ENCODE data around the gene RDM1.

Gene RDM1

GRCh38 chr17:35893751-35894150 is 36.8 kb downstream of the RDM1 start:
- POLR2A ChIA-PET: no interaction called here
- TF ChIP-seq LEF1 (IDR thresholded peaks at IDR 0.05; ENCODE audit: borderline replicate concordance): no peak
- TF ChIP-seq HDGF (IDR thresholded peaks at IDR 0.05; ENCODE audit: borderline replicate concordance): no peak
- TF ChIP-seq PKNOX1 (IDR thresholded peaks at IDR 0.05): no peak
- TF ChIP-seq TARDBP (IDR thresholded peaks at IDR 0.05): no peak
- no peak for TF ChIP-seq FOXA1 (IDR thresholded peaks at IDR 0.05)
- TF ChIP-seq ARNT (IDR thresholded peaks at IDR 0.05): no peak
- no peak for TF ChIP-seq L3MBTL2 (conservative IDR thresholded peaks at IDR 0.05)
- TF ChIP-seq NFRKB (IDR thresholded peaks at IDR 0.05): no peak
- no peak for TF ChIP-seq ELF4 (IDR thresholded peaks at IDR 0.05)
- no peak for TF ChIP-seq FOXM1 (IDR thresholded peaks at IDR 0.05; ENCODE audit: borderline replicate concordance)
- TF ChIP-seq SP1 (IDR thresholded peaks at IDR 0.05): no peak
- no peak for TF ChIP-seq FOXK2 (IDR thresholded peaks at IDR 0.05)
- no peak for TF ChIP-seq BHLHE40 (IDR thresholded peaks at IDR 0.05; ENCODE audit: borderline replicate concordance)
- TF ChIP-seq ZNF384 (IDR thresholded peaks at IDR 0.05): no peak
- CTCF ChIA-PET: no interaction called here
- DNase-seq (ENCODE audit: extremely low spot score): no peak

GRCh38 chr17:35892091-35893035 is 38.2 kb downstream of the RDM1 start:
- TF ChIP-seq LEF1 (IDR thresholded peaks at IDR 0.05; ENCODE audit: borderline replicate concordance) (no peak), BHLHE40 (IDR thresholded peaks at IDR 0.05; ENCODE audit: borderline replicate concordance) (no peak), SUZ12 (IDR thresholded peaks at IDR 0.05) (no peak)
- DNase-seq (ENCODE audit: extremely low spot score): no peak
- POLR2A ChIA-PET: interaction anchor here (0.9 kb wide), 1 partner anchor 84 kb away, joined by 5 read pairs; the partner anchor contains the start of gene TAF15
- CTCF ChIA-PET: interaction anchor here (1.3 kb wide), 1 partner anchor 43 kb away, joined by 3 read pairs; no protein-coding TSS in a partner anchor

- ChIA-PET POLR2A (no interaction called here), CTCF (interaction anchor here (1.6 kb wide), 1 partner anchor 127 kb away, joined by 3 read pairs; no protein-coding TSS in a partner anchor)
- DNase-seq (ENCODE audit: extremely low spot score): no peak
- TF ChIP-seq HDGF (IDR thresholded peaks at IDR 0.05; ENCODE audit: borderline replicate concordance) (no peak), NFRKB (IDR thresholded peaks at IDR 0.05) (no peak), LEF1 (IDR thresholded peaks at IDR 0.05; ENCODE audit: borderline replicate concordance) (no peak), SUZ12 (IDR thresholded peaks at IDR 0.05) (no peak), CTBP1 (IDR thresholded peaks at IDR 0.05; ENCODE audit: borderline replicate concordance) (no peak), FOXM1 (IDR thresholded peaks at IDR 0.05; ENCODE audit: borderline replicate concordance) (no peak), FOXA1 (IDR thresholded peaks at IDR 0.05) (no peak), ARNT (IDR thresholded peaks at IDR 0.05) (no peak), PKNOX1 (IDR thresholded peaks at IDR 0.05) (no peak), BHLHE40 (IDR thresholded peaks at IDR 0.05; ENCODE audit: borderline replicate concordance) (no peak), TARDBP (IDR thresholded peaks at IDR 0.05) (no peak), L3MBTL2 (conservative IDR thresholded peaks at IDR 0.05) (no peak), ZNF384 (IDR thresholded peaks at IDR 0.05) (no peak), SP1 (IDR thresholded peaks at IDR 0.05) (no peak), ELF4 (IDR thresholded peaks at IDR 0.05) (no peak), FOXK2 (IDR thresholded peaks at IDR 0.05) (no peak)
Measured at GRCh38 chr17:35891269-35891668, 39.3 kb downstream of the RDM1 start.

GRCh38 chr17:35890774-35891155 is 39.8 kb downstream of the RDM1 start:
- ChIA-PET POLR2A (no interaction called here), CTCF (interaction anchor here (1.6 kb wide), 1 partner anchor 127 kb away, joined by 3 read pairs; no protein-coding TSS in a partner anchor)
- DNase-seq (ENCODE audit: extremely low spot score): no peak
- TF ChIP-seq TARDBP (IDR thresholded peaks at IDR 0.05): no peak
- no peak for TF ChIP-seq FOXM1 (IDR thresholded peaks at IDR 0.05; ENCODE audit: borderline replicate concordance)

- TF ChIP-seq FOXA1 (IDR thresholded peaks at IDR 0.05) (no peak), ZNF384 (IDR thresholded peaks at IDR 0.05) (peak; percentile 57; the same call in 1 of the 2 replicates), FOXM1 (IDR thresholded peaks at IDR 0.05; ENCODE audit: borderline replicate concordance) (no peak), CTBP1 (IDR thresholded peaks at IDR 0.05; ENCODE audit: borderline replicate concordance) (no peak), BHLHE40 (IDR thresholded peaks at IDR 0.05; ENCODE audit: borderline replicate concordance) (no peak), FOXK2 (IDR thresholded peaks at IDR 0.05) (no peak), PKNOX1 (IDR thresholded peaks at IDR 0.05) (no peak)
- ChIA-PET POLR2A (interaction anchor here (0.8 to 1.4 kb wide), 2 partner anchors 9 to 41 kb away, joined by 3 to 4 read pairs; partner anchors contain the start of gene RDM1), CTCF (interaction anchor here (1.6 kb wide), 1 partner anchor 126 kb away, joined by 3 read pairs; no protein-coding TSS in a partner anchor)
- DNase-seq (ENCODE audit: extremely low spot score): no peak
Measured at GRCh38 chr17:35889818-35890773, 40.5 kb downstream of the RDM1 start.
